ENCODE results near the gene SMURF1.

The SMURF1 gene

DNA sequence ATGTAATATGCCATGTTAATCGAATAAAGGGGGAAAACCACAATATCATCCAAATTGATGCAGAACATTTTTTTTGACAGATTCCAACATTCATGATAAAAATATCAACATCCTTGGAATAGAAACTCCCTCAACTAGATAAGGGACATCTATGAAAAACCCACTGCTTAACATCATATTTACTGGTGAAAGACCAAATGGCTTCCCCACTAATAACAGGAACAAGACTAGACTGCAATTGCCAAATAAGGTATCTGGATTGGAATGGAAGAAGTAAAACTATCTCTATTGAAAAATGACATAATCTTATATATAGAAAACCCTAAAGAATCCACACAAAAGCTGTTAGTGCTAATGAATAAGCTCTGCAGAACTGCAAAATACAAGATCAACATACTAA is 27.8 kb downstream of the SMURF1 start:
- no peak for DNase-seq (ENCODE audit: low spot score)
- in situ Hi-C loops (cut with MboI; ENCODE audit: low pct_unique_long_range_greater_than_20kb, low sequenced_read_pairs, unreplicated experiment), result no loop called here

DNA sequence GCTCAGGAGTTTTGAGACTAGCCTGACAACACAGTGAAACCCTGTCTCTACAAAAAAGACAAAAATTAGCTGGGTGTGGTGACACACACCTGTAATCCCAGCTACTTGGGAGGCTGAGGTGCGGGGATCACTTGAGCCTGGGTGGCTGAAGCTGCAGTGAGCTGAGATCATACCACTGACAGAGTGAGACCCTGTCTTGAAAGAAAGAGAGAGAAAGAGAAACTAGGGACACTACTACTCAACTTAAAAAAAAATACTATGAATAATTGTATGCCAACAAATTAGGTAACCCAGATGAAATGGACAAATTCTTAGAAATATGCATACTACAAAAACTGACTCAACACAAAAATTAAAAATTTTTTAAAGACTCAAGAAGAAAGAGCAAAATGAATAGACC is 28.5 kb downstream of the SMURF1 start:
- in situ Hi-C loops (cut with MboI; ENCODE audit: low pct_unique_long_range_greater_than_20kb, low sequenced_read_pairs, unreplicated experiment), result no loop called here
- no peak for DNase-seq (ENCODE audit: low spot score)
- TF ChIP-seq, protein P1, sequence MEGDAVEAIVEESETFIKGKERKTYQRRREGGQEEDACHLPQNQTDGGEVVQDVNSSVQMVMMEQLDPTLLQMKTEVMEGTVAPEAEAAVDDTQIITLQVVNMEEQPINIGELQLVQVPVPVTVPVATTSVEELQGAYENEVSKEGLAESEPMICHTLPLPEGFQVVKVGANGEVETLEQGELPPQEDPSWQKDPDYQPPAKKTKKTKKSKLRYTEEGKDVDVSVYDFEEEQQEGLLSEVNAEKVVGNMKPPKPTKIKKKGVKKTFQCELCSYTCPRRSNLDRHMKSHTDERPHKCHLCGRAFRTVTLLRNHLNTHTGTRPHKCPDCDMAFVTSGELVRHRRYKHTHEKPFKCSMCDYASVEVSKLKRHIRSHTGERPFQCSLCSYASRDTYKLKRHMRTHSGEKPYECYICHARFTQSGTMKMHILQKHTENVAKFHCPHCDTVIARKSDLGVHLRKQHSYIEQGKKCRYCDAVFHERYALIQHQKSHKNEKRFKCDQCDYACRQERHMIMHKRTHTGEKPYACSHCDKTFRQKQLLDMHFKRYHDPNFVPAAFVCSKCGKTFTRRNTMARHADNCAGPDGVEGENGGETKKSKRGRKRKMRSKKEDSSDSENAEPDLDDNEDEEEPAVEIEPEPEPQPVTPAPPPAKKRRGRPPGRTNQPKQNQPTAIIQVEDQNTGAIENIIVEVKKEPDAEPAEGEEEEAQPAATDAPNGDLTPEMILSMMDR (IDR thresholded peaks at IDR 0.05; ENCODE audit: extremely low read depth, insufficient read depth, missing control alignments), result no peak

More for the DNA sequence above, 27.8 kb downstream of the SMURF1 start:
- TF ChIP-seq, protein P1 (IDR thresholded peaks at IDR 0.05; ENCODE audit: extremely low read depth, insufficient read depth, missing control alignments), result no peak

DNA sequence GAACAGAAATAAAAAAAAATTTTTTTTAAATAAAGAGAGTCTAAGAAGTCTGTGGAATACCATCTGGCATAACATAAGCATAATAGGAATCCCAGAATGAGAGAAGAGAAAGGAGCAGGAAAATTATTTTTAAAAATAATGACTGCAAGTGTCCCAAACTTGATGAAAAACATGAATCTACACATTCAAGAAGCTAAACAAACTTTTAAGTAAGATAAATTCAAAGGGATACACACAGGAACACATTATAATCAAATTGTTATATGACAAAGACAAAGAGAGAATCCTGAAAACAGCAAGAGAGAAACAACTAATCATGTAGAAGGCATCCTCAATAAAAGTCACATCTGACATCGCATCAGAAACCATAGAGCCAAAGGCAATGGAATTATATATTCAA is 30.9 kb downstream of the SMURF1 start:
- no peak for DNase-seq (ENCODE audit: low spot score)
- in situ Hi-C loops (cut with MboI; ENCODE audit: low pct_unique_long_range_greater_than_20kb, low sequenced_read_pairs, unreplicated experiment), result no loop called here
- TF ChIP-seq, protein P1 (IDR thresholded peaks at IDR 0.05; ENCODE audit: extremely low read depth, insufficient read depth, missing control alignments), result no peak

DNA sequence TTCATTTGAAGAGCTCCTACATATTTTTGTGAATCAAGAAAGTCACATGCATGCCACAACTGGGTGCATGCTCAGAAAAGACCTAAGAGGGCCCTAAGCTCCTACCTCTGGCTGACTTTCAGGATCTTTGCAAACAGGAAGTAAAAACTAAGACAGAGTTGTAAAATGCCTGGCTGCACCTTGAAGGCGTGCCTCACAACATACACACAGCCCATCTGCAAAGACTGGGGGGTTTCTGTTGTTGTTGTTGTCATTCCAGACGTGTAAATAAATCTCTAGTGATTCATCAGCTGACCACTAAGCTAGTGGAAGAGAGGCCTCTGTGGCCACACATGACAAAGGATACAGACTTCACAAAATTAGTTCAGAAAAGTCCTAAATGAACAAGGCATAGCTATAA is 31.8 kb downstream of the SMURF1 start:
- in situ Hi-C loops (cut with MboI; ENCODE audit: low pct_unique_long_range_greater_than_20kb, low sequenced_read_pairs, unreplicated experiment), result no loop called here
- peak; percentile 23 for DNase-seq (ENCODE audit: low spot score)
- TF ChIP-seq, protein P1 (IDR thresholded peaks at IDR 0.05; ENCODE audit: extremely low read depth, insufficient read depth, missing control alignments), result no peak

DNA sequence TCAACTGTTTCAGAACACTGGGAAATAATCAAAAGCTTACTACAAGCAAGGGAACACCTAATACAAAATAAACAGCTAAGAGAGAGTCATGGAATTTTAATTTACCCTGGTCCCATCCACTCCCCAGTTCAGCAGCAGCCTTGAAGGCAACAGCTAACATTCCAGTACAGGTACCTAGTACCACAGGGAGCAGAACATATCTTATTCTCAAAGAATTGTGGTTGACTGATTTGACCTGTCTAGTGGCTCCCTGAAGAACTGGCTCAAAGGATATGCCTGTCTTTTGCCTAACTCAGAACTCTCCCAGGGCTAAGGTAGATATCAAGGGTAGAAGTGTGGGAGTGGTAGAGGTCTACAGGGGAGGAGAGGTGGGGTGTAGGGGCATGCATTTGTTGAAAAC is 32.3 kb downstream of the SMURF1 start:
- in situ Hi-C loops (cut with MboI; ENCODE audit: low pct_unique_long_range_greater_than_20kb, low sequenced_read_pairs, unreplicated experiment), result no loop called here
- no peak for DNase-seq (ENCODE audit: low spot score)
- TF ChIP-seq, protein P1 (IDR thresholded peaks at IDR 0.05; ENCODE audit: extremely low read depth, insufficient read depth, missing control alignments), result no peak

DNA sequence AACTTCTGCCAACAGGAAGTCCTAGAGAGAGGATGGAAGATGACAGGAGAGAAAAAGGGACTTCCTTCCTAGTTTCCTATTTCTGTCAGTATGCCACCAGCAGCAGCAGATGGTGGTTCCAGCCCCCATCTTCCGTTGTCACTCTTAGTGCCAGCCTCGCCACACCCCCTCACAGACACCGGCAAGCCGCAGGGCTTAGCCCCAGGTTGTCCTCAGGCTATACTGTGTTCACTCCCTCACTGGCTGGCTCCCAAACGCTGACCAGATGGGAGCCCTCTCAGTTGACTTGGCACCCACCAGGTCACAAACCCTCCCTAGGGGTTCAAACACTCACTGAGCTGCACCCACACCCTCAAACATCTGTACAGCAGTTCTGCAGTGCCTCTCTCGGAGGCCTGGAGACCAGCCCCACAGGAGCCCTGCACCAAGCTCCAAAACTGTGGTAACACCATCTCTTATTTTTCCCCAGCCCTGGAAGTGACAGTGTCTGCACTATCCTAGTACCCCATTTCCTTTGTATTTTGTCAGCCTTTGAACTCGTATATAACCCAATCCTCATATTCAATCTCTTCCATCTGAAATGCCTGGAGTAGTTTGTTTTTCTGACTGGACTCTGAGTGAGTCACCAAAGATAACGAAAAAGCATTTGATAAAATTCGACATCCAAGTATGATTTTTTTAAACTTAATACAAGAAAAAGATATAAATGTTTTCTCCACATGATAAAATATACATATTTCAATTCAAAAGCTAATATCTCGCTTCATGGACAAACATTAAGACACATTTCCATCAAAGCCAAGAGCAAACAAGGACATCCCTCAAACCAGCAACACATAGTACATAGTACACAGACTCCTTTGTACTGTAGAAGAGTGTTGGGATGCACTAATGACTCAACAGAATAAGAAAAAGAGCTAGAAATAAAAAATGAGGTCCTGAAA is 34.5 kb downstream of the SMURF1 start:
- in situ Hi-C loops (cut with MboI; ENCODE audit: low pct_unique_long_range_greater_than_20kb, low sequenced_read_pairs, unreplicated experiment), result no loop called here
- no peak for DNase-seq (ENCODE audit: low spot score)
- TF ChIP-seq, protein P1 (IDR thresholded peaks at IDR 0.05; ENCODE audit: extremely low read depth, insufficient read depth, missing control alignments), result no peak
